PFSK-1 (cell line): ENCODE results near the gene TAP1.

Source experiments
- FOXP2 ChIP-seq: optimal IDR thresholded peaks from 2 replicates; pipeline ENCODE3; 2011; ENCODE audit warnings: borderline replicate concordance, control low read depth, inconsistent platforms; ENCODE audit not compliant: insufficient read depth; ENCODE audit errors: extremely low read length, extremely low read depth
- POLR2AphosphoS5 ChIP-seq: IDR thresholded peaks from 2 replicates; pipeline ENCODE4 v1.6.1; 2012; ENCODE audit warnings: low read depth, mild to moderate bottlenecking, control low read depth, low read length, moderate library complexity
- SIN3A ChIP-seq: IDR thresholded peaks from 2 replicates; pipeline ENCODE4 v1.6.1; 2012; ENCODE audit warnings: mild to moderate bottlenecking, low read length, moderate library complexity, borderline replicate concordance; ENCODE audit not compliant: insufficient read depth
- TAF1 ChIP-seq: IDR thresholded peaks from 2 replicates; pipeline ENCODE4 v1.6.1; 2012; ENCODE audit warnings: low read length, control low read depth, borderline replicate concordance; ENCODE audit not compliant: insufficient read depth
- TF ChIP-seq, protein P1 (sequence below), 2 experiments: IDR thresholded peaks; 2 replicates each; pipeline versions ENCODE4 v1.6.1 to v1.8.0; 2011 to 2012; ENCODE audit warnings: low read depth in 2 of 2, low read length in 2 of 2, control low read depth in 1 of 2, inconsistent platforms in 1 of 2, mild to moderate bottlenecking in 1 of 2, moderate library complexity in 1 of 2; ENCODE audit not compliant: insufficient read depth in 1 of 2

TAP1 gene

DNA sequence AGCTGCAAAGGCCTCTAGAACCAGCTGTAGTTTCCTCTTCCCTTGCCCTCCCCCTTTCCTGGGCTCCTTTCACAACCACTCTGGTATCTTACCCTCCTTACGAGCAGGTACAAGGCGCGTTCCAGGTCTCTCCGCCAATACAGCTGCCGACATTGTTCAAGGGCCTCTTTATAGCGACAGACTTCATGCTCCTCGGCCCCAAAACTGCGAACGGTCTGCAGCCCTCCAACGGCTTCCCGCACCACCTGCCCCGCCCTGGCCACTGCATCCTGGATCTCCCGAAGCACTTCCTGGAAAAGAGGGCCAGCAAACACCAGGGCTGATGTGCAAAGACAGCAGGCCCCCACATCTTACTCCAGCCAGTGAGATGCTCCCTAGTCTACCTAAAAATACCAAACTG lies 21.0 kb downstream of the TAP1 start:
- TF ChIP-seq, protein P1, sequence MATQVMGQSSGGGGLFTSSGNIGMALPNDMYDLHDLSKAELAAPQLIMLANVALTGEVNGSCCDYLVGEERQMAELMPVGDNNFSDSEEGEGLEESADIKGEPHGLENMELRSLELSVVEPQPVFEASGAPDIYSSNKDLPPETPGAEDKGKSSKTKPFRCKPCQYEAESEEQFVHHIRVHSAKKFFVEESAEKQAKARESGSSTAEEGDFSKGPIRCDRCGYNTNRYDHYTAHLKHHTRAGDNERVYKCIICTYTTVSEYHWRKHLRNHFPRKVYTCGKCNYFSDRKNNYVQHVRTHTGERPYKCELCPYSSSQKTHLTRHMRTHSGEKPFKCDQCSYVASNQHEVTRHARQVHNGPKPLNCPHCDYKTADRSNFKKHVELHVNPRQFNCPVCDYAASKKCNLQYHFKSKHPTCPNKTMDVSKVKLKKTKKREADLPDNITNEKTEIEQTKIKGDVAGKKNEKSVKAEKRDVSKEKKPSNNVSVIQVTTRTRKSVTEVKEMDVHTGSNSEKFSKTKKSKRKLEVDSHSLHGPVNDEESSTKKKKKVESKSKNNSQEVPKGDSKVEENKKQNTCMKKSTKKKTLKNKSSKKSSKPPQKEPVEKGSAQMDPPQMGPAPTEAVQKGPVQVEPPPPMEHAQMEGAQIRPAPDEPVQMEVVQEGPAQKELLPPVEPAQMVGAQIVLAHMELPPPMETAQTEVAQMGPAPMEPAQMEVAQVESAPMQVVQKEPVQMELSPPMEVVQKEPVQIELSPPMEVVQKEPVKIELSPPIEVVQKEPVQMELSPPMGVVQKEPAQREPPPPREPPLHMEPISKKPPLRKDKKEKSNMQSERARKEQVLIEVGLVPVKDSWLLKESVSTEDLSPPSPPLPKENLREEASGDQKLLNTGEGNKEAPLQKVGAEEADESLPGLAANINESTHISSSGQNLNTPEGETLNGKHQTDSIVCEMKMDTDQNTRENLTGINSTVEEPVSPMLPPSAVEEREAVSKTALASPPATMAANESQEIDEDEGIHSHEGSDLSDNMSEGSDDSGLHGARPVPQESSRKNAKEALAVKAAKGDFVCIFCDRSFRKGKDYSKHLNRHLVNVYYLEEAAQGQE (IDR thresholded peaks at IDR 0.05; ENCODE audit: insufficient read depth in 1 of 2, low read depth in 2 of 2, low read length in 2 of 2), result no peak
- TF ChIP-seq FOXP2 (no peak), TAF1 (no peak), POLR2AphosphoS5 (no peak), SIN3A (no peak)

DNA sequence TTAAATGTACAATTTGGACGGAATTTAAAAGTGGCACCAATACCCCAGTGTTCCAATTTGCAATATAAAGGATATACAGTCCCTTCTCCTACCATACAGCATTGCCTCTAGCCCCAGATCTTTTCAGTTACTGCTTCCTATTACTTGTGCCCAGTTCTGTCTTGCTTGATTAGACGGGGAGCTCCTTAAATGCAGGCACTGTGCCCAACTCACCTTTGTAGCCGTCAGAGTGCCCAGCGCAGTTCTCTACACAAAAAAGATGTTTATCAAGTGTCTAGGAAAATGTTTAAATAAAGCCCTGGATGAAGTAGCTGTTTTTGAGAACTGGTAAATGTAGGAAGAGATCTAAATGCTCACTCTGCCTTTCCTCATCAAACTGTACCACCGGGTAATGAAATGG lies 22.6 kb downstream of the TAP1 start:
- TF ChIP-seq SIN3A, result no peak
- TF ChIP-seq, protein P1 (IDR thresholded peaks at IDR 0.05; ENCODE audit: insufficient read depth in 1 of 2, low read depth in 2 of 2, low read length in 2 of 2), result no peak
- TF ChIP-seq FOXP2, result no peak
- TF ChIP-seq TAF1, result no peak
- TF ChIP-seq POLR2AphosphoS5, result no peak

DNA sequence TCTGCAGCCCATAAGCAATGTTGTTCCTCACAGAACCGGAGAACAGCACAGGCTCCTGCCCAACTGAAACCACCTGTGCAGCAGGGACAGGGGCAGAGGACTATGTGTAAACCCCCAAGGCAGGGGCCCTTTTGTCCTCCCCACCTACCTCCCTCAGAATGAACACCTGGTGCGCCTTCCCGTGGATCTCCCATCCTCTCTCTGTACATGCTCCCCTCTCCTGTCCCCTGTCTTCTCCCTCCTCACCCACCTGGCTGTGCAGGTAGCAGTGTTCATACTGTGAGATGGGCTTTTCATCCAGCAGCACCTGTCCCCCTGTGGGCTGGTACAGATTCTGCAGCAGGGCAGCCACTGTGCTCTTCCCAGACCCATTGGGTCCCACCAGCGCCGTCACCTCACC lies 23.5 kb downstream of the TAP1 start:
- no peak for TF ChIP-seq POLR2AphosphoS5
- no peak for TF ChIP-seq FOXP2
- TF ChIP-seq SIN3A, result no peak
- no peak for TF ChIP-seq TAF1
- TF ChIP-seq, protein P1 (IDR thresholded peaks at IDR 0.05; ENCODE audit: insufficient read depth in 1 of 2, low read depth in 2 of 2, low read length in 2 of 2), result no peak

DNA sequence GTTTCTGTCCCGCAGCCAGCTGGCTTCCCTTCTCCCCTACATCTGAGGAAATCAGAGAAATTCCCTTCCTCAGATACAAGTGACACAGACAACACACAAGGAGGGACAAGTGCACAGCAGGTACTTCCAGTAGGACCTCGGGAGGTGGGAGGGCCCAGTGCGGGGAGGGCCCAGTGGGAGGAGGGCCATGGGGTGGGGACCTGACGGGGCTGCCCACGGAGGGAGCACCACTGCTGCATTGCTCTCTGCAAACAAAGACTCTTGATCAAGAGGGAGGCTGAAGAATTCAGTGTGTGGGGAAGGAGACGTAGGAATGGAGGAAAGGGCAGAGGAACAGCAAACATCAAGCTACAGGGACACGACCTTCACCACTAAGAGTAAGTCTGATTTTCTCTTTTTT lies 24.0 kb downstream of the TAP1 start:
- no peak for TF ChIP-seq SIN3A
- TF ChIP-seq TAF1, result no peak
- no peak for TF ChIP-seq FOXP2
- TF ChIP-seq, protein P1 (IDR thresholded peaks at IDR 0.05; ENCODE audit: insufficient read depth in 1 of 2, low read depth in 2 of 2, low read length in 2 of 2), result no peak
- TF ChIP-seq POLR2AphosphoS5, result no peak

DNA sequence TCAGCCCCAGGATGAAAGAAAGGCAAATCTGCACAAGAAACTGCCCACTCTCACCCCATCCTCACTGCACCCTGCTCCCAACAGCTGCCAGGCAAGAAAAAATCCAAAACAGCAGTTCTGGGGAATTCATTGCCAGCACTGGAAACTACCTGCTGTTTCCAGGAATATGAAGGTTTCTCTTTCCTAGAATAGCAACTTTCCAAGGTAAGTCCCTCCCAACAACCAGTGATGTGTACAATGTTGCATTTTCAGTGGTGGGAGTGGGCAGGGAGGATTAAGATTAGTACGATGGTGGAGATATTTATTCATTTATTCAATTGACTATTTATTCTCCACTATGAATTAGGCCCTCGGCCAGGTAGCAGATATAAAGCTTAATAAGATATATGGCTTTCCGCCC lies 26.5 kb downstream of the TAP1 start:
- TF ChIP-seq POLR2AphosphoS5 (no peak), TAF1 (no peak), SIN3A (no peak), FOXP2 (no peak)
- TF ChIP-seq, protein P1 (IDR thresholded peaks at IDR 0.05; ENCODE audit: insufficient read depth in 1 of 2, low read depth in 2 of 2, low read length in 2 of 2), result no peak
